K562 (cell line): ENCODE data around the gene IGF2. TPM values are rescaled to one million over a fixed set of nuclear protein-coding genes. Genes with fewer than 3 reads are reported as not detected.

Source experiments
- ATAC-seq: fragments of 200-7000 bp; cut with Tn5 transposase; 3 replicates; pipeline ENCODE4 v1.9.1; 2020; ENCODE audit warnings: moderate library complexity
- BruUV-seq: library from RNA; stranded (reverse); fragments of 400-500 nt; replicated peaks from 2 replicates; lab custom pipeline; 2021; lab: Mats Ljungman, UMichigan
- CTCF ChIA-PET: fragments of 300-600 bp; formaldehyde crosslinking; extraction: SDS; loops from one replicate; lab custom pipeline; 2021; ENCODE audit warnings: low intra/inter-chr PET ratio; lab: Yijun Ruan, JAX
- POLR2A ChIA-PET: fragments of 300-600, 350-650 bp; sonication (Branson Sonifier 250); formaldehyde crosslinking; extraction: SDS; loops from one replicate; lab custom pipeline; 2021; ENCODE audit warnings: antibody characterized with exemption, inconsistent platforms; lab: Yijun Ruan, JAX
- DNase-seq, 4 experiments: peaks; one replicate each; pipeline versions ENCODE4 v3.0.0 to v3.0.0-alpha.2; 2011 to 2018; ENCODE audit warnings: low spot score in 3 of 4, mixed read lengths in 3 of 4; ENCODE audit errors: extremely low read depth in 1 of 4
- FAIRE-seq: peaks from 2 replicates; lab custom pipeline; 2011; peaks lifted over from hg19 to GRCh38; lab: Jason Lieb, UNC
- H2AFZ ChIP-seq: 2 replicates; pipeline ENCODE4 v1.6.0; 2011; ENCODE audit warnings: low read depth, low read length, control low read depth, inconsistent platforms
- H3K27ac ChIP-seq: fragments of 200-600 bp; 3 replicates; pipeline ENCODE4 v1.8.0; 2011; ENCODE audit warnings: low read depth, mild to moderate bottlenecking, control low read depth, inconsistent platforms, low read length, moderate library complexity, mixed read lengths; ENCODE audit errors: extremely low read depth
- H3K27me3 ChIP-seq, 2 experiments: fragments of 300-600 bp in 1 of 2; 2 replicates in 1 of 2; 3 replicates in 1 of 2; pipeline versions ENCODE4 v1.6.0 to v1.8.0; 2011; ENCODE audit warnings: inconsistent platforms in 2 of 2, low read length in 2 of 2, mild to moderate bottlenecking in 1 of 2, mixed read lengths in 1 of 2, moderate library complexity in 1 of 2; ENCODE audit not compliant: control insufficient read depth in 2 of 2, insufficient read depth in 2 of 2
- H3K36me3 ChIP-seq: fragments of 300-600 bp; 3 replicates; pipeline ENCODE4 v1.8.0; 2011; ENCODE audit warnings: mild to moderate bottlenecking, low read length, inconsistent platforms; ENCODE audit not compliant: control insufficient read depth, insufficient read depth
- H3K4me1 ChIP-seq, 2 experiments: fragments of 200-600 bp in 1 of 2; replicated peaks in 1 of 2; 2 replicates in 1 of 2; 3 replicates in 1 of 2; pipeline versions ENCODE4 v1.5.1 to v1.8.0; 2011; ENCODE audit warnings: inconsistent platforms in 2 of 2, low read length in 2 of 2, mild to moderate bottlenecking in 1 of 2, mixed read lengths in 1 of 2, moderate library complexity in 1 of 2; ENCODE audit not compliant: control insufficient read depth in 2 of 2, insufficient read depth in 2 of 2
- H3K4me2 ChIP-seq: 2 replicates; pipeline ENCODE4 v1.6.1; 2011; ENCODE audit warnings: low read length, control low read depth, inconsistent platforms, mixed read lengths; ENCODE audit not compliant: insufficient read depth
- H3K4me3 ChIP-seq: fragments of 200-600 bp; sonication (generic), shearing (Covaris generic); 2 replicates; pipeline ENCODE4 v1.5.1; 2016; ENCODE audit warnings: control low read depth, inconsistent platforms
- H3K79me2 ChIP-seq: fragments of 200-600 bp; 3 replicates; pipeline ENCODE4 v1.8.0; 2011; ENCODE audit warnings: low read length, inconsistent platforms; ENCODE audit not compliant: control insufficient read depth, insufficient read depth
- H3K9ac ChIP-seq, 2 experiments: 2 replicates each; pipeline versions ENCODE4 v1.6.0 to v1.6.1; 2011; ENCODE audit warnings: low read depth in 2 of 2, low read length in 2 of 2, control low read depth in 1 of 2, inconsistent platforms in 1 of 2, mild to moderate bottlenecking in 1 of 2, mixed read lengths in 1 of 2; ENCODE audit not compliant: insufficient read depth in 1 of 2
- H3K9me1 ChIP-seq: one replicate; pipeline ENCODE4 v1.6.0; 2011; ENCODE audit warnings: inconsistent platforms, mild to moderate bottlenecking, low read length, moderate library complexity; ENCODE audit not compliant: control insufficient read depth, insufficient read depth
- H3K9me3 ChIP-seq: replicated peaks from 2 replicates; pipeline ENCODE4 v1.5.1; 2011; ENCODE audit warnings: low read depth, low read length, inconsistent platforms; ENCODE audit not compliant: control insufficient read depth, insufficient read depth
- H4K20me1 ChIP-seq: replicated peaks from 2 replicates; pipeline ENCODE4 v1.6.1; 2011; ENCODE audit warnings: low read length, inconsistent platforms, mixed read lengths; ENCODE audit not compliant: control insufficient read depth, insufficient read depth
- ATF1 ChIP-seq, 2 experiments: fragments of 450-650 bp in 1 of 2; IDR thresholded peaks; 2 replicates each; pipeline ENCODE4 v1.6.1; 2016; ENCODE audit warnings: missing compliant biosample characterization in 1 of 2, missing genetic modification characterization in 1 of 2
- CCNT2 ChIP-seq: IDR thresholded peaks from 2 replicates; pipeline ENCODE4 v1.6.1; 2011; ENCODE audit warnings: borderline replicate concordance, low read depth, mild to moderate bottlenecking, moderate library complexity, mixed read lengths, low read length; ENCODE audit not compliant: insufficient read length; ENCODE audit errors: extremely low read depth
- GATAD2A ChIP-seq: fragments of 450-650 bp; IDR thresholded peaks from 2 replicates; pipeline ENCODE4 v1.6.1; 2017
- MAZ ChIP-seq, 2 experiments: fragments of 450-650 bp in 1 of 2; sonication (generic) in 1 of 2; formaldehyde crosslinking; IDR thresholded peaks in 1 of 2; conservative IDR thresholded peaks in 1 of 2; 2 replicates each; pipeline versions ENCODE4 v1.4.0 to v1.5.0; 2020; ENCODE audit warnings: mild to moderate bottlenecking in 1 of 2, missing genetic modification reagents in 1 of 2
- POLR2B ChIP-seq: fragments of 450-650 bp; IDR thresholded peaks from 2 replicates; pipeline ENCODE4 v1.6.1; 2018; ENCODE audit warnings: low read depth; ENCODE audit not compliant: partially characterized antibody
- SIN3A ChIP-seq, 2 experiments: fragments of 150-350 bp in 1 of 2; IDR thresholded peaks; 2 replicates each; pipeline ENCODE4 v1.6.1; 2011 to 2016; ENCODE audit warnings: borderline replicate concordance in 2 of 2, low read depth in 2 of 2, low read length in 2 of 2, mild to moderate bottlenecking in 2 of 2, moderate library complexity in 2 of 2; ENCODE audit not compliant: control insufficient read depth in 1 of 2
- SIX5 ChIP-seq, 2 experiments: IDR thresholded peaks; 2 replicates each; pipeline ENCODE4 v1.6.1; 2011; ENCODE audit warnings: low read length in 2 of 2, borderline replicate concordance in 1 of 2, low read depth in 1 of 2, mild to moderate bottlenecking in 1 of 2, moderate library complexity in 1 of 2; ENCODE audit not compliant: insufficient read depth in 1 of 2
- TAF1 ChIP-seq: IDR thresholded peaks from 2 replicates; pipeline ENCODE4 v1.6.1; 2011; ENCODE audit warnings: mild to moderate bottlenecking, low read length, moderate library complexity; ENCODE audit not compliant: insufficient read depth, control insufficient read depth, severe bottlenecking; ENCODE audit errors: extremely low read depth
- YBX1 ChIP-seq: fragments of 450-650 bp; IDR thresholded peaks from 2 replicates; pipeline ENCODE4 v1.7.1; 2016; ENCODE audit warnings: mild to moderate bottlenecking
- ZNF253 ChIP-seq: fragments of 250-450 bp; sonication (Bioruptor Pico); conservative IDR thresholded peaks from 2 replicates; pipeline ENCODE4 v1.6.1; 2021; ENCODE audit warnings: mild to moderate bottlenecking
- ZNF282 ChIP-seq: sonication (generic); formaldehyde crosslinking; IDR thresholded peaks from 2 replicates; pipeline ENCODE4 v1.8.1; 2023; ENCODE audit warnings: missing genetic modification reagents
- ZNF785 ChIP-seq: fragments of 250-450 bp; sonication (Bioruptor Pico); IDR thresholded peaks from 2 replicates; pipeline ENCODE4 v1.4.0; 2020; ENCODE audit warnings: mild to moderate bottlenecking
- ZSCAN29 ChIP-seq: fragments of 450-650 bp; IDR thresholded peaks from 2 replicates; pipeline ENCODE4 v1.6.1; 2017
- WGBS: fragments of 100-300 bp; shearing (Covaris generic); methylation state at CpG from one replicate; pipeline ENCODE4 v1.1.6; 2016; ENCODE audit warnings: low coverage, mixed read lengths; ENCODE audit not compliant: insufficient coverage; ENCODE audit errors: missing lambda C conversion rate; 5-methylcytosine and 5-hydroxymethylcytosine counted together
- in situ Hi-C: fragments of 300-500 bp; cut with MboI; formaldehyde crosslinking; loops from 4 replicates; pipeline ENCODE4 v1.15.0; 2018; ENCODE audit warnings: inconsistent platforms, mixed read lengths
- intact Hi-C: fragments of 100-400 bp; cut with micrococcal nuclease; formaldehyde crosslinking; loops from 2 replicates; pipeline ENCODE4 v1.14.2; 2022
- polyA plus RNA-seq, 8 experiments: library from polyadenylated mRNA; depleted of rRNA in 4 of 8; stranded (reverse) in 5 of 8; unstranded in 3 of 8; fragments of >200 nt; fragmentation: Nextera tagmentation in 2 of 8; fragmentation: Illumina TruSeq in 1 of 8; extraction: Ambion mirVana in 2 of 8; extraction: Trizol in 1 of 8; gene quantifications; 2 replicates each; pipeline versions ENCODE4 v1.2.1 to v1.2.3, GENCODE V29; 2011 to 2014; ENCODE audit warnings: inconsistent platforms in 1 of 8, missing spikeins in 1 of 8
- total RNA-seq, 7 experiments: library from RNA; depleted of rRNA in 6 of 7; stranded (reverse); fragments of >200 nt in 6 of 7; fragmentation: Illumina TruSeq in 2 of 7; extraction: Trizol in 2 of 7; gene quantifications; 2 replicates each; pipeline versions ENCODE4 v1.2.1 to v1.2.3, GENCODE V29; 2011 to 2021; ENCODE audit warnings: low replicate concordance in 1 of 7
- TF ChIP-seq, protein P1 (sequence below): fragments of 250-450 bp; sonication (Bioruptor Pico); IDR thresholded peaks from 2 replicates; pipeline ENCODE4 v1.8.0; 2022; ENCODE audit warnings: moderate library complexity, mild to moderate bottlenecking, inconsistent platforms
- TF ChIP-seq, protein P2 (sequence below), 2 experiments: fragments of 450-650 bp; conservative IDR thresholded peaks; 2 replicates each; pipeline ENCODE4 v1.6.1; 2017; ENCODE audit warnings: mild to moderate bottlenecking in 2 of 2, moderate library complexity in 2 of 2

Gene IGF2
- total and polyA plus RNA-seq, 9 of the 15 experiments (the other 6 are each of a cell fraction or from before 2014, with no cell fraction given) = 0.16 TPM; not detected in 8

DNA sequence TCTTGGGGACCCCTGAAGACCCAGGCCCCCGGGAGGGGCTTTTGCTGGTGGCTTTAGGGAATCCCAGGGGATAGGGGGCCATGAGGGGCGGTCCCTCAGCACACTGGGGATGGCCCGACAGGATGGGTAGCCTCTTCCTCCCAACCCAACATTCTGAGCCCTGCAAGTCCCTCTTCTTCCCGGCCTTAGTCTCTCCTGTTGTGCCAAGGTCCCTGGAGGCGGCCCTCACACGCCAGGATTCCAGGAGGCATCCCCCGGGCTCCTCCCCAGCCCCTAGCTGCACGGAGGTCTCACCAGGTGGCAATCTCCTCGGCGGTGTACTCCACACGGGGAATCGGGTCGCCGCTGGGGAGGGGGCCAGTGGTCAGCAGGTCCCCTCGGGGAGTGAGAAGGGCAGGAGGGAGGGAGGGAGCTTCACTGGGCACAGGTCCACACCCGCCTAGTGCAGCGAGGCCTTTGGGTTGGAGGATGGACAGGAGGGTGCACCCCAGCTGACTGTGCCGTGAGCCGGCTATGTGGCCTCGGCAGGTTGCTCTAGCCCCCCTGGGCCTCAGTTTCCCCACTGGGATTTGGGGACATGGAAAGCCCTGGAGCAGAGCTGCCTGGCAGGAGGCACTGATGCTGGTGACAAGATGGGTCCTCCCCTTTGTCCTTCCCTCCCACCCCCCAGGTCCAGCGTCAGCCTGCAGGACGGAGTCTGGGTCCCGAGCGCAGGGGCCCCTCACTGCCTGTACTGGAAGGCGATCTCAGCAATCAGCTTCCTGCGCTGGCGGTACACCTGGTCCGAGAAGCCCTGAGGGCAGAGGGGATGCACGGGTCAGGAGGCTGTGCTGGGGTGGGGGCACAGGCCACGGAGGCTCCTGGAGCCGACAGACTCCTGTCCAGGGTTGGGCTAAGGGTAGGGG is 28.2 kb upstream of the IGF2 start:
- no peak for DNase-seq
- TF ChIP-seq POLR2B = no peak
- no peak for TF ChIP-seq GATAD2A
- TF ChIP-seq, protein P1, sequence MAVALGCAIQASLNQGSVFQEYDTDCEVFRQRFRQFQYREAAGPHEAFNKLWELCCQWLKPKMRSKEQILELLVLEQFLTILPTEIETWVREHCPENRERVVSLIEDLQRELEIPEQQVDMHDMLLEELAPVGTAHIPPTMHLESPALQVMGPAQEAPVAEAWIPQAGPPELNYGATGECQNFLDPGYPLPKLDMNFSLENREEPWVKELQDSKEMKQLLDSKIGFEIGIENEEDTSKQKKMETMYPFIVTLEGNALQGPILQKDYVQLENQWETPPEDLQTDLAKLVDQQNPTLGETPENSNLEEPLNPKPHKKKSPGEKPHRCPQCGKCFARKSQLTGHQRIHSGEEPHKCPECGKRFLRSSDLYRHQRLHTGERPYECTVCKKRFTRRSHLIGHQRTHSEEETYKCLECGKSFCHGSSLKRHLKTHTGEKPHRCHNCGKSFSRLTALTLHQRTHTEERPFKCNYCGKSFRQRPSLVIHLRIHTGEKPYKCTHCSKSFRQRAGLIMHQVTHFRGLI (CRISPR knock-in tag) = no peak
- TF ChIP-seq, protein P2, sequence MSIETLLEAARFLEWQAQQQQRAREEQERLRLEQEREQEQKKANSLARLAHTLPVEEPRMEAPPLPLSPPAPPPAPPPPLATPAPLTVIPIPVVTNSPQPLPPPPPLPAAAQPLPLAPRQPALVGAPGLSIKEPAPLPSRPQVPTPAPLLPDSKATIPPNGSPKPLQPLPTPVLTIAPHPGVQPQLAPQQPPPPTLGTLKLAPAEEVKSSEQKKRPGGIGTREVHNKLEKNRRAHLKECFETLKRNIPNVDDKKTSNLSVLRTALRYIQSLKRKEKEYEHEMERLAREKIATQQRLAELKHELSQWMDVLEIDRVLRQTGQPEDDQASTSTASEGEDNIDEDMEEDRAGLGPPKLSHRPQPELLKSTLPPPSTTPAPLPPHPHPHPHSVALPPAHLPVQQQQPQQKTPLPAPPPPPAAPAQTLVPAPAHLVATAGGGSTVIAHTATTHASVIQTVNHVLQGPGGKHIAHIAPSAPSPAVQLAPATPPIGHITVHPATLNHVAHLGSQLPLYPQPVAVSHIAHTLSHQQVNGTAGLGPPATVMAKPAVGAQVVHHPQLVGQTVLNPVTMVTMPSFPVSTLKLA (conservative IDR thresholded peaks at IDR 0.05) = no peak
- TF ChIP-seq ZNF282 (CRISPR knock-in tag) = no peak
- TF ChIP-seq ZSCAN29 = no peak
- TF ChIP-seq ZNF253 (CRISPR knock-in tag) = no peak
- TF ChIP-seq MAZ (CRISPR knock-in tag; conservative IDR thresholded peaks at IDR 0.05 in 1 of 2, IDR thresholded peaks at IDR 0.05 in 1 of 2) = no peak
- no peak for TF ChIP-seq SIN3A (IDR thresholded peaks at IDR 0.05; ENCODE audit: borderline replicate concordance in 2 of 2, control insufficient read depth in 1 of 2, low read depth in 2 of 2, low read length in 2 of 2)
- TF ChIP-seq TAF1 = no peak
- no peak for TF ChIP-seq ATF1 (CRISPR knock-in tag; IDR thresholded peaks at IDR 0.05)
- no peak for TF ChIP-seq ATF1 (tag; IDR thresholded peaks at IDR 0.05)
- no peak for TF ChIP-seq SIX5 (IDR thresholded peaks at IDR 0.05; ENCODE audit: borderline replicate concordance in 1 of 2, insufficient read depth in 1 of 2, low read depth in 1 of 2, low read length in 2 of 2)
- no peak for TF ChIP-seq YBX1
- TF ChIP-seq CCNT2 = no peak
- no peak for TF ChIP-seq ZNF785 (CRISPR knock-in tag)
- TF ChIP-seq, all 486 proteins: peak for 0
- Histone ChIP-seq H3K9me1 (no peaks in the 10 kb centered on the region), H2AFZ (no peak overlapping the region), H3K4me3 (no peak overlapping the region), H3K27me3 (peaks cover 0 to 41% of the 10 kb centered on the region in 2 experiments; a peak in 3 of 5 replicates), H3K79me2 (no peaks in the 10 kb centered on the region), H3K9me3 (no peaks in the 10 kb centered on the region), H3K4me2 (no peak overlapping the region), H3K36me3 (no peaks in the 10 kb centered on the region), H3K9ac (no peak overlapping the region), H4K20me1 (peaks cover 7% of the 10 kb centered on the region), H3K4me1 (peaks cover 0 to 68% of the 10 kb centered on the region in 2 experiments; a peak in 2 of 5 replicates), H3K27ac (no peak overlapping the region)
- no peak for FAIRE-seq
- ChIA-PET POLR2A (interaction anchor here (0.6 kb wide), 1 partner anchor 51 kb away, joined by 3 read pairs; no protein-coding TSS in a partner anchor), CTCF (interaction anchor here (0.8 kb wide), 1 partner anchor 253 kb away, joined by 3 read pairs; no protein-coding TSS in a partner anchor)
- WGBS = 11% methylated on average over 30 of the region's 31 CpGs
- in situ Hi-C loops (no loop called here), intact Hi-C loops (no loop called here)
- ATAC-seq = no peak
- BruUV-seq = no TSS peak
